Suppressor macrophage (primary cell): ENCODE data around the gene CPA2.
"Not testable (repeated sequence)": the region's sequence is repeated elsewhere in the genome, so short reads cannot be mapped to it uniquely, and the experiment has no call there.

Experiments
- DNase-seq, 4 experiments: peaks; one replicate each; pipeline ENCODE4 v3.0.0-alpha.2; 2020 to 2022

Gene CPA2

GRCh38 chr7:130319541-130319940 is 52.9 kb downstream of the CPA2 start:
- DNase-seq: no peak

GRCh38 chr7:130321542-130322229 is 55.0 kb downstream of the CPA2 start:
- not testable (repeated sequence) for DNase-seq

- DNase-seq: no peak
Measured at GRCh38 chr7:130322615-130323014, 56.0 kb downstream of the CPA2 start.

GRCh38 chr7:130324306-130324943 is 57.8 kb downstream of the CPA2 start:
- no peak for DNase-seq

GRCh38 chr7:130329681-130330080 is 63.0 kb downstream of the CPA2 start:
- DNase-seq: no peak

- DNase-seq: no peak
Measured at GRCh38 chr7:130332259-130333053, 65.8 kb downstream of the CPA2 start.

- no peak for DNase-seq
Measured at GRCh38 chr7:130333832-130334231, 67.2 kb downstream of the CPA2 start.

GRCh38 chr7:130334274-130334673 is 67.6 kb downstream of the CPA2 start:
- no peak for DNase-seq

- DNase-seq: no peak
Measured at GRCh38 chr7:130337410-130337971, 70.8 kb downstream of the CPA2 start.

GRCh38 chr7:130338233-130338632 is 71.6 kb downstream of the CPA2 start:
- DNase-seq: no peak
